Spinal cord (tissue), 10 donors: ENCODE data around the gene NRXN2. TPM values are rescaled to one million over a fixed set of nuclear protein-coding genes. Genes with fewer than 3 reads are reported as not detected.
A peak's percentile ranks its signal among the peaks of the same experiment; 100 is the strongest.

Source experiments
- DNase-seq, 6 donors: peaks; one replicate each; pipeline versions ENCODE4 v3.0.0 to v3.0.0-alpha.2; 2013 to 2015; ENCODE audit warnings: low spot score in 6 of 6, low read depth in 4 of 6
- H3K27ac ChIP-seq: one replicate; pipeline ENCODE4 v1.5.1; 2013; ENCODE audit warnings: low read depth, low read length, control low read depth
- H3K27me3 ChIP-seq: one replicate; pipeline ENCODE4 v1.6.1; 2013; ENCODE audit warnings: low read length; ENCODE audit not compliant: control insufficient read depth, insufficient read depth
- H3K36me3 ChIP-seq: one replicate; pipeline ENCODE4 v1.6.1; 2013; ENCODE audit warnings: low read length; ENCODE audit not compliant: control insufficient read depth, insufficient read depth
- H3K4me1 ChIP-seq: one replicate; pipeline ENCODE4 v1.6.1; 2013; ENCODE audit warnings: low read length; ENCODE audit not compliant: control insufficient read depth, insufficient read depth
- H3K4me3 ChIP-seq: one replicate; pipeline ENCODE4 v1.5.1; 2013; ENCODE audit warnings: low read depth, low read length, control low read depth
- H3K9me3 ChIP-seq: one replicate; pipeline ENCODE4 v1.6.1; 2013; ENCODE audit warnings: low read length; ENCODE audit not compliant: control insufficient read depth, insufficient read depth
- WGBS: methylation state at CpG from one replicate; pipeline ENCODE4 v1.1.5; 2013; ENCODE audit warnings: missing lambda C conversion rate; ENCODE audit not compliant: insufficient coverage; 5-methylcytosine and 5-hydroxymethylcytosine counted together
- polyA plus RNA-seq, 2 donors: library from polyadenylated mRNA; unstranded; fragments of 120-200 nt; gene quantifications; one replicate each; pipeline ENCODE4 v1.2.1, GENCODE V29; 2013; ENCODE audit not compliant: insufficient read length in 2 of 2
- total RNA-seq, 2 donors: library from RNA; depleted of rRNA in 1 of 2; stranded (reverse); fragments of 120-200 nt in 1 of 2; fragments of >200 nt in 1 of 2; gene quantifications; one replicate each; pipeline versions ENCODE4 v1.2.3 to v1.2.4, GENCODE V29; 2013 to 2014
- donor health status: healthy.

Gene NRXN2
- total and polyA plus RNA-seq, 4 donors, result 68.0 to 424 (median 280) TPM

GRCh38 chr11:64616817-64617216 lies 106.2 kb downstream of the NRXN2 start:
- H3K27me3 ChIP-seq, result no peaks in the 10 kb centered on the region
- H3K9me3 ChIP-seq, result no peaks in the 10 kb centered on the region
- peaks cover 92% of the 10 kb centered on the region for H3K36me3 ChIP-seq
- H3K27ac ChIP-seq, result no peak overlapping the region
- no peak overlapping the region for H3K4me3 ChIP-seq
- H3K4me1 ChIP-seq, result peaks cover 47% of the 10 kb centered on the region
- WGBS, result 89% methylated on average over 3 of the region's 3 CpGs
- DNase-seq, result no peak

DNA sequence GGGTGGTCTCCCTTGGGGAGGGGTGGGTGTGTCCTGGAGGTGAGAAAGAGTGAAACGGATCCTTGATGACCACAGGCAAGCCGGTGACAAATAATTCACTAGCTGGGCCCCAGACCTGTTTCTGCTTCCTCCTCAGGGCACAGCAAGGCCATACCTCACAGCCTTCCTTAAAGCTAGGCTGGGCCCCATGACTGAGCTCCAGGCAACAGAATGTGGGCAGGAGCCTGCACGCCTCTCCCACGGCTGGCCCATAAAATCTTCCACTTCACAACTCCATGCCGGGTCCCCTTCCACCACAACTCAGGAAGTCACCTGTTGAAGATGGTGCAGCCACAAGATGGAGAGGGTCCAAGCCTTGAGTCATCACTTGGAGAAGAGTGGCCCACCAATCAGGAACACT lies 108.1 kb downstream of the NRXN2 start:
- Histone ChIP-seq H3K36me3 (peaks cover 91% of the 10 kb centered on the region), H3K27me3 (no peaks in the 10 kb centered on the region)
- WGBS, result 60% methylated on average over 1 of the region's 5 CpGs

GRCh38 chr11:64613648-64614047 lies 109.3 kb downstream of the NRXN2 start:
- H3K27me3 ChIP-seq, result no peaks in the 10 kb centered on the region
- no peaks in the 10 kb centered on the region for H3K9me3 ChIP-seq
- 96% methylated on average over 6 of the region's 6 CpGs for WGBS
- peaks cover 37% of the 10 kb centered on the region for H3K4me1 ChIP-seq
- DNase-seq, result no peak
- peaks cover 87% of the 10 kb centered on the region for H3K36me3 ChIP-seq
- H3K27ac ChIP-seq, result no peak overlapping the region
- no peak overlapping the region for H3K4me3 ChIP-seq

More for the DNA sequence above, 108.1 kb downstream of the NRXN2 start:
- DNase-seq, result no peak
- peaks cover 41% of the 10 kb centered on the region for H3K4me1 ChIP-seq
- H3K9me3 ChIP-seq, result no peaks in the 10 kb centered on the region
- H3K27ac ChIP-seq, result no peak overlapping the region
- H3K4me3 ChIP-seq, result no peak overlapping the region

GRCh38 chr11:64611869-64612646 lies 110.9 kb downstream of the NRXN2 start:
- WGBS, result 87% methylated on average over 11 of the region's 11 CpGs
- no peak for DNase-seq
- no peak overlapping the region for H3K27ac ChIP-seq

DNA sequence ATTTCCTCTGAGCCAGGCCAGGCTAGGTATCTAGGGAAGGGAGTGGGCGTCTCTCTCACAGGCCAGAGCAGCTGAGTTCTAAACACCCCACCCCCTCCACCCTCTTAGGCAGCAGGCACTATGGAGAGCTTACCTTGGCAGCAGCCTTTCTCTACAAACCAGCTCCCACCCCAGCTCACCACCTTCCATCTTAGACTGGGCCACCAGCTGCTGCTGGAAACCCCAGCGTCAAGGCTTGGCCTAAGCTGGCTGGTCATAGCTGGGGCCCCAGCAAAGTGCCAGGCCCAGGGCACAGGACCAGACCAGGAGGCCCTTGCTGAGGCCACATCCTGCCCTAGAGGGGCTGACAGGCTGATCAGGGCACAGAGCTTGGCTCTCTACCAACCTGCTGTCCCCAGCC lies 111.8 kb downstream of the NRXN2 start:
- 83% methylated on average over 1 of the region's 2 CpGs for WGBS
- Histone ChIP-seq H3K4me3 (no peak overlapping the region), H3K27me3 (no peaks in the 10 kb centered on the region), H3K27ac (no peak overlapping the region), H3K4me1 (peaks cover 46% of the 10 kb centered on the region), H3K9me3 (no peaks in the 10 kb centered on the region), H3K36me3 (peaks cover 79% of the 10 kb centered on the region)
- DNase-seq, result no peak

More at GRCh38 chr11:64611869-64612646, 110.9 kb downstream of the NRXN2 start:
- Histone ChIP-seq H3K36me3 (peaks cover 80% of the 10 kb centered on the region), H3K9me3 (no peaks in the 10 kb centered on the region), H3K4me3 (no peak overlapping the region), H3K27me3 (no peaks in the 10 kb centered on the region), H3K4me1 (peaks cover 42% of the 10 kb centered on the region)

- Histone ChIP-seq H3K4me3 (no peak overlapping the region), H3K27me3 (no peaks in the 10 kb centered on the region), H3K9me3 (no peaks in the 10 kb centered on the region), H3K36me3 (peaks cover 75% of the 10 kb centered on the region), H3K27ac (no peak overlapping the region), H3K4me1 (peaks cover 48% of the 10 kb centered on the region)
- DNase-seq, result no peak
- WGBS, result 90% methylated on average over 3 of the region's 3 CpGs
Observed at GRCh38 chr11:64610596-64610995, 112.4 kb downstream of the NRXN2 start.

GRCh38 chr11:64609436-64610047 lies 113.5 kb downstream of the NRXN2 start:
- Histone ChIP-seq H3K36me3 (peaks cover 64% of the 10 kb centered on the region), H3K27me3 (no peaks in the 10 kb centered on the region), H3K4me1 (peaks cover 56% of the 10 kb centered on the region), H3K9me3 (no peaks in the 10 kb centered on the region), H3K4me3 (no peak overlapping the region), H3K27ac (no peak overlapping the region)
- 80% methylated on average over 5 of the region's 5 CpGs for WGBS
- DNase-seq, result peak in 1 of 6 donors; percentile 15

GRCh38 chr11:64608636-64609035 lies 114.4 kb downstream of the NRXN2 start:
- no peak overlapping the region for H3K4me3 ChIP-seq
- peaks cover 56% of the 10 kb centered on the region for H3K4me1 ChIP-seq
- H3K27me3 ChIP-seq, result no peaks in the 10 kb centered on the region
- DNase-seq, result peak in 1 of 6 donors; percentile 26
- 66% methylated on average over 10 of the region's 12 CpGs for WGBS
- H3K36me3 ChIP-seq, result peaks cover 58% of the 10 kb centered on the region
- H3K27ac ChIP-seq, result no peak overlapping the region
- no peaks in the 10 kb centered on the region for H3K9me3 ChIP-seq

DNA sequence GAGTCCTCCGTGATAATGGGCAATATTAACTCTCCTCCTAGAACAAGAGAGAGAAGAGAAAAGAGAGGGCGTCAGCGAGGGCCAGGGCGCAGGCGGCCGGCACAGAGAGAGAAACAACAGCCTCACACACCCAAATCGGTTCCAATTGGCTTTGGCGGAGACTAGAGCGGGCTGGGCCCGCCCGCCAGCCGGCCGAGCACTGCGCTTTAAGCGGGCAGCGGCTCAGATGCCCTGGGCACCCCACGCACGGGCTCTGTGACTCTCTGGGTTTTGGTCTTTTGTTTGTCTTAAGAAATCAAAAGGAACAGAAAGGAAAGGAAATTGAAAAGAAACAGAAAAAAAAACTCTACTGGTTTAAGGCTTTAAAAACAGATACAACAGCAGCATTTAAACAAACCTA lies 115.0 kb downstream of the NRXN2 start:
- H3K4me3 ChIP-seq, result peak overlapping the region; percentile 16
- no peak overlapping the region for H3K27ac ChIP-seq
- 21% methylated on average over 5 of the region's 18 CpGs for WGBS
- no peaks in the 10 kb centered on the region for H3K9me3 ChIP-seq
- H3K36me3 ChIP-seq, result peaks cover 52% of the 10 kb centered on the region
- DNase-seq, result peak in 2 of 6 donors; percentile 53 to 71
- peaks cover 56% of the 10 kb centered on the region for H3K4me1 ChIP-seq
- H3K27me3 ChIP-seq, result no peaks in the 10 kb centered on the region
